Measurements from ENCODE around the gene TYMS.

TYMS gene

GRCh38 chr18:658001-658946 is 821 bp downstream of the TYMS start:
- TF ChIP-seq REST (IDR thresholded peaks at IDR 0.05; ENCODE audit: insufficient read depth in 1 of 2, low read depth in 2 of 2, low read length in 2 of 2), result 0 out of 4 replicates have a peak, but pooled peaks of 1 of the 2 experiments have one; percentile 36
- TF ChIP-seq FOXP2 (optimal IDR thresholded peaks at IDR 0.05; ENCODE audit: borderline replicate concordance, extremely low read depth, extremely low read length, insufficient read depth), result no peak
- TF ChIP-seq SIN3A (IDR thresholded peaks at IDR 0.05; ENCODE audit: borderline replicate concordance, insufficient read depth, low read length), result no peak; the same call in 1 of the 2 replicates
- peak; percentile 75 for TF ChIP-seq POLR2AphosphoS5 (IDR thresholded peaks at IDR 0.05; ENCODE audit: low read depth, low read length)
- TF ChIP-seq TAF1 (IDR thresholded peaks at IDR 0.05; ENCODE audit: borderline replicate concordance, insufficient read depth, low read length), result 0 out of 2 replicates have a peak, but pooled peaks have one; percentile 46

GRCh38 chr18:658947-659533 is 1.6 kb downstream of the TYMS start:
- TF ChIP-seq REST (IDR thresholded peaks at IDR 0.05; ENCODE audit: insufficient read depth in 1 of 2, low read depth in 2 of 2, low read length in 2 of 2) (no peak), POLR2AphosphoS5 (IDR thresholded peaks at IDR 0.05; ENCODE audit: low read depth, low read length) (no peak), SIN3A (IDR thresholded peaks at IDR 0.05; ENCODE audit: borderline replicate concordance, insufficient read depth, low read length) (no peak), FOXP2 (optimal IDR thresholded peaks at IDR 0.05; ENCODE audit: borderline replicate concordance, extremely low read depth, extremely low read length, insufficient read depth) (no peak)

GRCh38 chr18:659597-659996 is 2.1 kb downstream of the TYMS start:
- TF ChIP-seq FOXP2 (optimal IDR thresholded peaks at IDR 0.05; ENCODE audit: borderline replicate concordance, extremely low read depth, extremely low read length, insufficient read depth) (no peak), REST (IDR thresholded peaks at IDR 0.05; ENCODE audit: insufficient read depth in 1 of 2, low read depth in 2 of 2, low read length in 2 of 2) (no peak), POLR2AphosphoS5 (IDR thresholded peaks at IDR 0.05; ENCODE audit: low read depth, low read length) (no peak), TAF1 (IDR thresholded peaks at IDR 0.05; ENCODE audit: borderline replicate concordance, insufficient read depth, low read length) (no peak), SIN3A (IDR thresholded peaks at IDR 0.05; ENCODE audit: borderline replicate concordance, insufficient read depth, low read length) (no peak)

GRCh38 chr18:662197-662596 is 4.7 kb downstream of the TYMS start:
- TF ChIP-seq TAF1 (IDR thresholded peaks at IDR 0.05; ENCODE audit: borderline replicate concordance, insufficient read depth, low read length) (no peak), POLR2AphosphoS5 (IDR thresholded peaks at IDR 0.05; ENCODE audit: low read depth, low read length) (no peak), FOXP2 (optimal IDR thresholded peaks at IDR 0.05; ENCODE audit: borderline replicate concordance, extremely low read depth, extremely low read length, insufficient read depth) (no peak), REST (IDR thresholded peaks at IDR 0.05; ENCODE audit: insufficient read depth in 1 of 2, low read depth in 2 of 2, low read length in 2 of 2) (no peak), SIN3A (IDR thresholded peaks at IDR 0.05; ENCODE audit: borderline replicate concordance, insufficient read depth, low read length) (no peak)
